ENCODE data around the gene PDGFD.

The PDGFD gene

GRCh38 chr11:104152941-104153505, 10.9 kb downstream of the PDGFD start:
- Histone ChIP-seq H3K4me1 (ENCODE audit: low read depth, poor library complexity, severe bottlenecking) (no peaks in the 10 kb centered on the region), H3K4me2 (no peak overlapping the region), H3K36me3 (ENCODE audit: insufficient read depth) (no peaks in the 10 kb centered on the region), H2AFZ (ENCODE audit: low read depth) (no peak overlapping the region), H3K27me3 (ENCODE audit: insufficient read depth, low read depth) (no peaks in the 10 kb centered on the region), H3K4me3 (IDR thresholded peaks at IDR 0.05; ENCODE audit: insufficient read depth, low read depth, low read length) (no peak overlapping the region), H3K9ac (no peak overlapping the region), H4K20me1 (ENCODE audit: insufficient read depth) (no peaks in the 10 kb centered on the region), H3K27ac (no peak overlapping the region), H3K79me2 (ENCODE audit: insufficient read depth, low read depth) (no peaks in the 10 kb centered on the region)
- no peak for TF ChIP-seq CTCF (conservative IDR thresholded peaks at IDR 0.05; ENCODE audit: low read depth, low read length)

- no peaks in the 10 kb centered on the region for H3K36me3 ChIP-seq (ENCODE audit: insufficient read depth)
- no peak overlapping the region for H3K27ac ChIP-seq
- H3K4me1 ChIP-seq (ENCODE audit: low read depth, poor library complexity, severe bottlenecking), result no peaks in the 10 kb centered on the region
- TF ChIP-seq CTCF (conservative IDR thresholded peaks at IDR 0.05; ENCODE audit: low read depth, low read length), result no peak
- H3K79me2 ChIP-seq (ENCODE audit: insufficient read depth, low read depth), result no peaks in the 10 kb centered on the region
- no peak overlapping the region for H3K9ac ChIP-seq
- H3K4me3 ChIP-seq (IDR thresholded peaks at IDR 0.05; ENCODE audit: insufficient read depth, low read depth, low read length), result no peak overlapping the region
- no peak overlapping the region for H3K4me2 ChIP-seq
- no peaks in the 10 kb centered on the region for H4K20me1 ChIP-seq (ENCODE audit: insufficient read depth)
- no peak overlapping the region for H2AFZ ChIP-seq (ENCODE audit: low read depth)
- no peaks in the 10 kb centered on the region for H3K27me3 ChIP-seq (ENCODE audit: insufficient read depth, low read depth)
These were observed 12.3 kb downstream of the PDGFD start for GRCh38 chr11:104151404-104152204.

- H3K4me2 ChIP-seq, result no peak overlapping the region
- no peaks in the 10 kb centered on the region for H3K36me3 ChIP-seq (ENCODE audit: insufficient read depth)
- no peak overlapping the region for H3K9ac ChIP-seq
- no peak overlapping the region for H3K27ac ChIP-seq
- no peak for TF ChIP-seq CTCF (conservative IDR thresholded peaks at IDR 0.05; ENCODE audit: low read depth, low read length)
- H3K4me1 ChIP-seq (ENCODE audit: low read depth, poor library complexity, severe bottlenecking), result no peaks in the 10 kb centered on the region
- no peaks in the 10 kb centered on the region for H3K27me3 ChIP-seq (ENCODE audit: insufficient read depth, low read depth)
- H2AFZ ChIP-seq (ENCODE audit: low read depth), result no peak overlapping the region
- H3K79me2 ChIP-seq (ENCODE audit: insufficient read depth, low read depth), result no peaks in the 10 kb centered on the region
- H3K4me3 ChIP-seq (IDR thresholded peaks at IDR 0.05; ENCODE audit: insufficient read depth, low read depth, low read length), result no peak overlapping the region
- no peaks in the 10 kb centered on the region for H4K20me1 ChIP-seq (ENCODE audit: insufficient read depth)
These were observed 15.2 kb downstream of the PDGFD start for GRCh38 chr11:104148706-104149105.

- Histone ChIP-seq H3K27me3 (ENCODE audit: insufficient read depth, low read depth) (no peaks in the 10 kb centered on the region), H3K36me3 (ENCODE audit: insufficient read depth) (no peaks in the 10 kb centered on the region), H3K9ac (no peak overlapping the region), H3K27ac (no peak overlapping the region), H3K79me2 (ENCODE audit: insufficient read depth, low read depth) (no peaks in the 10 kb centered on the region), H3K4me1 (ENCODE audit: low read depth, poor library complexity, severe bottlenecking) (no peaks in the 10 kb centered on the region), H3K4me3 (IDR thresholded peaks at IDR 0.05; ENCODE audit: insufficient read depth, low read depth, low read length) (no peak overlapping the region), H3K4me2 (no peak overlapping the region), H2AFZ (ENCODE audit: low read depth) (no peak overlapping the region), H4K20me1 (ENCODE audit: insufficient read depth) (no peaks in the 10 kb centered on the region)
- no peak for TF ChIP-seq CTCF (conservative IDR thresholded peaks at IDR 0.05; ENCODE audit: low read depth, low read length)
These were observed 15.9 kb downstream of the PDGFD start for GRCh38 chr11:104148074-104148473.
